Measurements from ENCODE around the gene OLFM2.

DNA sequence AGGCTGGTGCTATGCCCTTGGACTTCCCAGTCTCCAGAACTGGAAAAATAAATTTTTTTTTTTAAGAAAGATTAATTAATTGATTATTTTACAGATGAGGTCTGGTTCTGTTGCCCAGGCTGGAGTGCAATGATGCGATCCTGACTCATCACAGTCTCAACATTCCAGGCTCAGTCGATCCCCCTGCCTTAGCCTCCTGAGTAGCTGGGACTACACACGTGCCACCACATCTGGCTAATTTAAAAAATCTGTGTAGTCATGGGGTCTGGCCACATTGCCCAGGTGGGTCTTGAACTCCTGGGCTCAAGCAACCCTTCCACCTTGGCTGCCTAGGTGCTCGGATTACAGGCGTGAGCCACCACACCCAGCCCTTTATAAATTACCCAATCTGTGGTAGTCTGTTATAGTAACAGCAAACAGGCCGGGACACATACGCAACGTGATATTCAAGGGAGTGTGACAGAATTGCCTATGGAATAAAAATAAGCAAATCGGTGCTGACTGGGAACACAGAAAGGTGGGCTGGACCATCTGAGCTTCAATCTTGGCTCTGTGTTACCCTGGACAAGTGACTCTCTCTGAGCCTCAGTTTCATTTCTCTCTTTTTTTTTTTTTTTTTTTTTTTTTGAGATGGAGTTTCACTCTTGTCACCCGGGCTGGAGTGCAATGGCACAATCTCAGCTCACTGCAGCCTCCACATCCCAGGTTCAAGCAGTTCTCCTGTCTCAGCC lies 58.4 kb downstream of the OLFM2 start:
- TF ChIP-seq, protein P1, sequence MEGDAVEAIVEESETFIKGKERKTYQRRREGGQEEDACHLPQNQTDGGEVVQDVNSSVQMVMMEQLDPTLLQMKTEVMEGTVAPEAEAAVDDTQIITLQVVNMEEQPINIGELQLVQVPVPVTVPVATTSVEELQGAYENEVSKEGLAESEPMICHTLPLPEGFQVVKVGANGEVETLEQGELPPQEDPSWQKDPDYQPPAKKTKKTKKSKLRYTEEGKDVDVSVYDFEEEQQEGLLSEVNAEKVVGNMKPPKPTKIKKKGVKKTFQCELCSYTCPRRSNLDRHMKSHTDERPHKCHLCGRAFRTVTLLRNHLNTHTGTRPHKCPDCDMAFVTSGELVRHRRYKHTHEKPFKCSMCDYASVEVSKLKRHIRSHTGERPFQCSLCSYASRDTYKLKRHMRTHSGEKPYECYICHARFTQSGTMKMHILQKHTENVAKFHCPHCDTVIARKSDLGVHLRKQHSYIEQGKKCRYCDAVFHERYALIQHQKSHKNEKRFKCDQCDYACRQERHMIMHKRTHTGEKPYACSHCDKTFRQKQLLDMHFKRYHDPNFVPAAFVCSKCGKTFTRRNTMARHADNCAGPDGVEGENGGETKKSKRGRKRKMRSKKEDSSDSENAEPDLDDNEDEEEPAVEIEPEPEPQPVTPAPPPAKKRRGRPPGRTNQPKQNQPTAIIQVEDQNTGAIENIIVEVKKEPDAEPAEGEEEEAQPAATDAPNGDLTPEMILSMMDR (IDR thresholded peaks at IDR 0.05): no peak
- TF ChIP-seq POLR2A (IDR thresholded peaks at IDR 0.05): no peak

Measured in breast epithelium (tissue), 3 donors.